ENCODE results near the gene ASTN2.

The ASTN2 gene

DNA sequence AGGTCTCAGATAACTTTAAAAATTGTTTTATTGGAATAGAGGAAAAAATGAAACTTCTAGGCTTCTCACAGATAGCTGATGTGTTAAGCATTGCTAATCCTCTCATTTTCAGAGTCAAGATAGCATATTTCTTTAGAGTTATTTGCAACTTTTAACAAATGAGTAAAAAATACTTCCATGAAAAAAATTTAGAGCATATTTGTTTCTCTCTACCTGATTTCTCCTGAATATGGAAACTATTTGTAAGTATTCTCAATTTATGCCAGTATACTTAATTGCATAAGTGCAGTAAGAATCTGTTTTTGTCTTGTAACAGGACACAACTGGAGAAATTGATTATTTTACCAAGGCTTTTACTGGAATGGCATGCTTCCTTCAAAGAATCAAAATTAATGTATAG, 731.3 kb downstream of the ASTN2 start:
- H4K20me1 ChIP-seq (ENCODE audit: insufficient read depth, low read length): no peaks in the 10 kb centered on the region
- ATAC-seq (ENCODE audit: insufficient read depth, low read depth) (no peak), DNase-seq (no peak)
- H3K4me3 ChIP-seq (ENCODE audit: low read depth in 1 of 2, low read length in 2 of 2): no peak overlapping the region
- no peaks in the 10 kb centered on the region for H3K27me3 ChIP-seq (ENCODE audit: insufficient read depth, low read length, poor library complexity)
- no peak overlapping the region for H2AFZ ChIP-seq (ENCODE audit: low read depth, low read length)
- H3K4me1 ChIP-seq (ENCODE audit: insufficient read depth, low read length): peaks cover 21% of the 10 kb centered on the region
- H3K27ac ChIP-seq (ENCODE audit: low read length): no peak overlapping the region
- no peak overlapping the region for H3K4me2 ChIP-seq (ENCODE audit: insufficient read depth, low read length)
- H3K36me3 ChIP-seq (ENCODE audit: insufficient read depth, low read length): no peaks in the 10 kb centered on the region
- TF ChIP-seq, protein P1, sequence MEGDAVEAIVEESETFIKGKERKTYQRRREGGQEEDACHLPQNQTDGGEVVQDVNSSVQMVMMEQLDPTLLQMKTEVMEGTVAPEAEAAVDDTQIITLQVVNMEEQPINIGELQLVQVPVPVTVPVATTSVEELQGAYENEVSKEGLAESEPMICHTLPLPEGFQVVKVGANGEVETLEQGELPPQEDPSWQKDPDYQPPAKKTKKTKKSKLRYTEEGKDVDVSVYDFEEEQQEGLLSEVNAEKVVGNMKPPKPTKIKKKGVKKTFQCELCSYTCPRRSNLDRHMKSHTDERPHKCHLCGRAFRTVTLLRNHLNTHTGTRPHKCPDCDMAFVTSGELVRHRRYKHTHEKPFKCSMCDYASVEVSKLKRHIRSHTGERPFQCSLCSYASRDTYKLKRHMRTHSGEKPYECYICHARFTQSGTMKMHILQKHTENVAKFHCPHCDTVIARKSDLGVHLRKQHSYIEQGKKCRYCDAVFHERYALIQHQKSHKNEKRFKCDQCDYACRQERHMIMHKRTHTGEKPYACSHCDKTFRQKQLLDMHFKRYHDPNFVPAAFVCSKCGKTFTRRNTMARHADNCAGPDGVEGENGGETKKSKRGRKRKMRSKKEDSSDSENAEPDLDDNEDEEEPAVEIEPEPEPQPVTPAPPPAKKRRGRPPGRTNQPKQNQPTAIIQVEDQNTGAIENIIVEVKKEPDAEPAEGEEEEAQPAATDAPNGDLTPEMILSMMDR (IDR thresholded peaks at IDR 0.05; ENCODE audit: borderline replicate concordance, extremely low read depth, low read length, poor library complexity, severe bottlenecking): no peak
- TF ChIP-seq EZH2 (IDR thresholded peaks at IDR 0.05; ENCODE audit: borderline replicate concordance, low read depth, low read length, severe bottlenecking): no peak
- H3K9ac ChIP-seq (ENCODE audit: low read depth, low read length): no peak overlapping the region
- H3K9me3 ChIP-seq (ENCODE audit: insufficient read depth, low read length, severe bottlenecking): no peaks in the 10 kb centered on the region
- peaks cover 10% of the 10 kb centered on the region for H3K79me2 ChIP-seq (ENCODE audit: insufficient read depth, low read length)

DNA sequence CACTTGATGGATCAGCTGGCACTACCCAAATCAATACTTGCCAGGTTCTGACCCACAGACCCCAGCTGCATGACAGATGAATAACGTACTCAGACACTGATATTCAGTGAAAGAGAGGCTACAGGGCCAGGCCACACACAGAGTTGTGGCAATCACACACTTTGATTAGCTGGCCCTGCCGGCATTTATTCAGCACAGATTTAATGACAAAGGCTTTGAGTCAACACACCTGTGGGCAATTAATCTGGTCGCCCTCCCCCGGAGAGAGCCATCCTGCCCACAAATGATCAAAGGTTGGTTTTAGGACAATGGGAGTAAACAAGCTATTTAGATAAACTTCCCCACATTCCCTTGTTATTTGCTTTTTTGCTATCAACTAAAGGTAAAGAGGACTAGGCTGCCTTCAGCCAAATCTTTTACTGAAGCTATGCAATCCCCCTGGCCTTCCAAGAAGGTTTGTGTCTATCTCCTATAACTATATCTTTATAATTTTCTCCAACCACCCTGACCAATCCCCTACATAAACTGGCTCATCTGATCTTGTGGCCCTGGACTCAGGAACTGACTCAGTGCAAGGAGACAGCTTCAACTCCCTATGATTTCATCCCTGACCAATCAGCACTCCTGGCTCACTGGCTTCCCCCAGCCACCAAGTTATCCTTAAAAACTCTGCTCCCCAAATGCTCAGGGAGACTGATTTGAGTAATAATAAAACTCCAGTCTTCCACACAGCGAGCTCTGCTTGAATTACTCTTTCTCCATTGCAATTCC, 740.5 kb downstream of the ASTN2 start:
- DNase-seq: no peak
- H3K4me3 ChIP-seq (ENCODE audit: low read depth in 1 of 2, low read length in 2 of 2): no peak overlapping the region

GRCh38 chr9:116673375-116673774, 741.5 kb downstream of the ASTN2 start:
- DNase-seq (no peak), ATAC-seq (ENCODE audit: insufficient read depth, low read depth) (no peak)
- Histone ChIP-seq H2AFZ (ENCODE audit: low read depth, low read length) (no peak overlapping the region), H3K27ac (ENCODE audit: low read length) (no peak overlapping the region), H4K20me1 (ENCODE audit: insufficient read depth, low read length) (no peaks in the 10 kb centered on the region), H3K4me1 (ENCODE audit: insufficient read depth, low read length) (no peaks in the 10 kb centered on the region), H3K36me3 (ENCODE audit: insufficient read depth, low read length) (no peaks in the 10 kb centered on the region), H3K27me3 (ENCODE audit: insufficient read depth, low read length, poor library complexity) (no peaks in the 10 kb centered on the region), H3K9me3 (ENCODE audit: insufficient read depth, low read length, severe bottlenecking) (peaks cover 7% of the 10 kb centered on the region), H3K79me2 (ENCODE audit: insufficient read depth, low read length) (no peaks in the 10 kb centered on the region), H3K4me2 (ENCODE audit: insufficient read depth, low read length) (no peak overlapping the region), H3K9ac (ENCODE audit: low read depth, low read length) (no peak overlapping the region), H3K4me3 (ENCODE audit: low read depth in 1 of 2, low read length in 2 of 2) (no peak overlapping the region)
- TF ChIP-seq, protein P1 (IDR thresholded peaks at IDR 0.05; ENCODE audit: borderline replicate concordance, extremely low read depth, low read length, poor library complexity, severe bottlenecking): no peak
- no peak for TF ChIP-seq EZH2 (IDR thresholded peaks at IDR 0.05; ENCODE audit: borderline replicate concordance, low read depth, low read length, severe bottlenecking)

More for the DNA sequence above, 740.5 kb downstream of the ASTN2 start:
- no peaks in the 10 kb centered on the region for H4K20me1 ChIP-seq (ENCODE audit: insufficient read depth, low read length)
- H3K27ac ChIP-seq (ENCODE audit: low read length): no peak overlapping the region
- no peaks in the 10 kb centered on the region for H3K79me2 ChIP-seq (ENCODE audit: insufficient read depth, low read length)
- H3K4me2 ChIP-seq (ENCODE audit: insufficient read depth, low read length): no peak overlapping the region
- peaks cover 7% of the 10 kb centered on the region for H3K9me3 ChIP-seq (ENCODE audit: insufficient read depth, low read length, severe bottlenecking)
- H3K36me3 ChIP-seq (ENCODE audit: insufficient read depth, low read length): no peaks in the 10 kb centered on the region
- no peak overlapping the region for H3K9ac ChIP-seq (ENCODE audit: low read depth, low read length)
- ATAC-seq (ENCODE audit: insufficient read depth, low read depth): no peak
- H2AFZ ChIP-seq (ENCODE audit: low read depth, low read length): no peak overlapping the region
- no peaks in the 10 kb centered on the region for H3K27me3 ChIP-seq (ENCODE audit: insufficient read depth, low read length, poor library complexity)
- no peaks in the 10 kb centered on the region for H3K4me1 ChIP-seq (ENCODE audit: insufficient read depth, low read length)
- TF ChIP-seq EZH2 (IDR thresholded peaks at IDR 0.05; ENCODE audit: borderline replicate concordance, low read depth, low read length, severe bottlenecking): no peak
- TF ChIP-seq, protein P1 (IDR thresholded peaks at IDR 0.05; ENCODE audit: borderline replicate concordance, extremely low read depth, low read length, poor library complexity, severe bottlenecking): no peak

All from DND-41 (cell line).